GM23248 (cell line): ENCODE results near the gene MSMP. TPM values are rescaled to one million over a fixed set of nuclear protein-coding genes. Genes with fewer than 3 reads are reported as not detected.
A peak's percentile ranks its signal among the peaks of the same experiment; 100 is the strongest.

Experiments
- DNase-seq: peaks from one replicate; pipeline ENCODE4 v3.0.0-alpha.2; 2015
- H2AFZ ChIP-seq: fragments of 200-600 bp; sonication (generic); 2 replicates; pipeline ENCODE4 v1.6.1; 2016; ENCODE audit warnings: antibody characterized with exemption
- H3F3A ChIP-seq: fragments of 200-600 bp; sonication (generic); 2 replicates; pipeline ENCODE4 v1.6.1; 2016; ENCODE audit warnings: mild to moderate bottlenecking, antibody characterized with exemption, mixed run types; ENCODE audit not compliant: insufficient read depth
- H3K27ac ChIP-seq: fragments of 200-600 bp; sonication (generic); 2 replicates; pipeline ENCODE4 v1.5.1; 2016; ENCODE audit warnings: mild to moderate bottlenecking
- H3K27me3 ChIP-seq: fragments of 200-600 bp; sonication (generic); replicated peaks from 2 replicates; pipeline ENCODE4 v1.6.1; 2016; ENCODE audit warnings: mild to moderate bottlenecking; ENCODE audit not compliant: insufficient read depth
- H3K36me3 ChIP-seq: fragments of 200-600 bp; sonication (generic); 2 replicates; pipeline ENCODE4 v1.6.1; 2016; ENCODE audit warnings: low read depth, mild to moderate bottlenecking
- H3K4me1 ChIP-seq: fragments of 200-600 bp; sonication (generic); 2 replicates; pipeline ENCODE4 v1.6.1; 2016; ENCODE audit warnings: mild to moderate bottlenecking; ENCODE audit not compliant: insufficient read depth
- H3K4me2 ChIP-seq: fragments of 200-600 bp; sonication (generic); one replicate; pipeline ENCODE4 v1.6.1; 2016; ENCODE audit warnings: mild to moderate bottlenecking; ENCODE audit not compliant: unreplicated experiment
- H3K4me3 ChIP-seq: fragments of 200-600 bp; sonication (generic); 2 replicates; pipeline ENCODE4 v1.5.1; 2016; ENCODE audit warnings: mild to moderate bottlenecking
- H3K79me2 ChIP-seq: fragments of 200-600 bp; sonication (generic); 2 replicates; pipeline ENCODE4 v1.6.1; 2016; ENCODE audit warnings: mild to moderate bottlenecking; ENCODE audit not compliant: insufficient read depth
- H3K9ac ChIP-seq: fragments of 200-600 bp; sonication (generic); 2 replicates; pipeline ENCODE4 v1.6.1; 2016; ENCODE audit warnings: mild to moderate bottlenecking
- H3K9me2 ChIP-seq: fragments of 200-600 bp; sonication (generic); 2 replicates; pipeline ENCODE4 v1.6.1; 2016; ENCODE audit warnings: mixed run types, mild to moderate bottlenecking, moderate library complexity; ENCODE audit not compliant: insufficient read depth
- H3K9me3 ChIP-seq: fragments of 200-600 bp; sonication (generic); one replicate; pipeline ENCODE4 v1.6.1; 2017; ENCODE audit warnings: low read depth
- H4K20me1 ChIP-seq: fragments of 200-600 bp; sonication (generic); 2 replicates; pipeline ENCODE4 v1.6.0; 2016; ENCODE audit not compliant: insufficient read depth
- EZH2 ChIP-seq: fragments of 200-600 bp; sonication (generic); IDR thresholded peaks from 2 replicates; pipeline ENCODE4 v1.6.1; 2018; ENCODE audit warnings: antibody characterized with exemption, mild to moderate bottlenecking; ENCODE audit not compliant: insufficient read depth, poor library complexity, severe bottlenecking
- EZH2phosphoT487 ChIP-seq: fragments of 200-600 bp; sonication (generic); IDR thresholded peaks from 2 replicates; pipeline ENCODE4 v1.6.1; 2018; ENCODE audit warnings: antibody characterized with exemption, moderate library complexity, mild to moderate bottlenecking, low read depth; ENCODE audit not compliant: insufficient read depth
- WGBS, 2 experiments: methylation state at CpG; one replicate each; pipeline ENCODE4 v1.1.6; 2015 to 2017; ENCODE audit warnings: low lambda C conversion rate in 2 of 2, low coverage in 1 of 2; ENCODE audit errors: missing lambda C conversion rate in 2 of 2; 5-methylcytosine and 5-hydroxymethylcytosine counted together
- in situ Hi-C: fragments of 300-500 bp; cut with MboI; formaldehyde crosslinking; loops from 2 replicates; pipeline ENCODE4 v1.15.0; 2020
- polyA plus RNA-seq: library from polyadenylated mRNA; unstranded; fragments of >200 nt; fragmentation: Nextera tagmentation; extraction: Ambion mirVana; gene quantifications from 2 replicates; pipeline ENCODE4 v1.2.1, GENCODE V29; 2016
- total RNA-seq: library from RNA; depleted of rRNA; stranded (reverse); fragments of >200 nt; shearing (Covaris generic); gene quantifications from 2 replicates; pipeline ENCODE4 v1.2.3, GENCODE V29; 2014

The MSMP gene
- total and polyA plus RNA-seq, 2 experiments from 2014 or later: not detected

DNA sequence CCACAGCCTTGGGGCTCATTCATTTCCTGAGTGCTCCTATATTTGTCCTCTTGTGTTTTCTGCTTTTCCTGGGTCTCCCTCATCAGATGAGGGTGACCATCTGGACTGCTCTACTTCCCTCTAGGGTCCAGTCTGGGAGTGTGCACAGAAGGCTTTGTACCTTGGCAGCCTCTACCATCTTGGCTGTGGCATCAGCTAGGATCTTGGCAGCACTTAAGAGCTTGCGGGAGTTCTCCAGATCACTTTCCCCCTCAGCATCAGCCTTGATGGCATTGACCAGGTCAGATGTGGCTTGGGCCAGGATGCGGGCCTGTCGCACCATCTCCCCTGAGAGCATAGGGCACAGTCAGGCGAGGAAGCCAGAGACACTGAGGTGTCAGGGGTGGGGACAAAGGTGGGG lies 37.8 kb downstream of the MSMP start:
- Histone ChIP-seq H2AFZ (no peak overlapping the region), H3K9ac (no peak overlapping the region; the same call in 1 of the 2 replicates), H3K79me2 (peaks cover 91% of the 10 kb centered on the region), H3K4me2 (no peak overlapping the region), H3K4me3 (no peak overlapping the region), H3K36me3 (peaks cover 82% of the 10 kb centered on the region), H3K4me1 (no peaks in the 10 kb centered on the region), H3K27ac (peak overlapping the region; percentile 8), H3K9me2 (no peaks in the 10 kb centered on the region), H3K27me3 (no peaks in the 10 kb centered on the region), H3F3A (peaks cover 63% of the 10 kb centered on the region), H3K9me3 (no peaks in the 10 kb centered on the region), H4K20me1 (no peaks in the 10 kb centered on the region)
- TF ChIP-seq EZH2phosphoT487 (no peak), EZH2 (no peak)
- peak; percentile 34 for DNase-seq
- in situ Hi-C loops: loop anchor here (25.0 kb wide), 1 partner anchor 104 kb away; the partner anchor contains the start of genes CD72 and TESK1
- 87 to 94% methylated on average over 4 of the region's 4 CpGs for WGBS, 2 experiments

DNA sequence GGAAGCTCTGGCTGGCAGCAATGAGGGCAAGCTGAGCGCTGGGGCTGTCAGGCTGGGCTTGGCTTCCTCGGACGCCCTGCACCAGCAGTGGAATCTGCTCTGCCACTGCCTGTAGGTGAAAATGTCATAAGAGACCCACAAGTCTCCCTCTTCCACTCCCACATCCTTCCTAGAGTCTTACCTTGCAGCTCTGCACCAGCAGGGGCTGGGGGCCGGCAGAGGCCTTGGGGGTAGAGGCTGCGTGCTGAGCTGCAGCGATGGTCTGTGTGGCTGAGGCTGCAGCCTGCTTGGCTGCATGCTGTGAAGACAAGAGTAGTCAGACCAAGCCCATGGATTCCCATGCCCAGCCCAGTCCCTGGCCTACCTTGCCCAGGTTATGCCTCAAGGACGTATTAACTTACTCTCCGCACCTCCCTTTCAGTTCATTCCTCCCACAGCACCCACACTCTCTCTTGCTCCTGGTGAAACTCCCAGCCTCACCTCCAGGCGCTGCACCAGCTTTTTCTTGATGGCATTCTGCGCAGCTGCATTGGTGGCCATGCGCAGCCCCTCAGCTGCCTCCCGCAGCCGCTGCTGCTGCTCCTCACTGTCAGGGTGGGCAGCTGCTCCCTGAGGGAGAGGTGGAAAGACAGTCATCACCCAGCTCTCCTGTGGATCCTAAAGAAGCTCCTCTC lies 39.4 kb downstream of the MSMP start:
- Histone ChIP-seq H3K4me2 (no peak overlapping the region), H3K9me3 (no peaks in the 10 kb centered on the region), H3K27me3 (no peaks in the 10 kb centered on the region), H3K9me2 (no peaks in the 10 kb centered on the region), H3K4me3 (no peak overlapping the region), H4K20me1 (no peaks in the 10 kb centered on the region), H3K79me2 (peaks cover 76% of the 10 kb centered on the region), H3F3A (peaks cover 49% of the 10 kb centered on the region), H3K27ac (no peak overlapping the region), H2AFZ (no peak overlapping the region), H3K4me1 (no peaks in the 10 kb centered on the region), H3K9ac (no peak overlapping the region), H3K36me3 (peaks cover 80% of the 10 kb centered on the region)
- in situ Hi-C loops: loop anchor here (25.0 kb wide), 1 partner anchor 102 kb away; the partner anchor contains the start of genes CD72 and TESK1
- DNase-seq: no peak
- TF ChIP-seq EZH2: no peak
- no peak for TF ChIP-seq EZH2phosphoT487
- WGBS, 2 experiments: 91 to 94% methylated on average over 13 of the region's 13 CpGs

DNA sequence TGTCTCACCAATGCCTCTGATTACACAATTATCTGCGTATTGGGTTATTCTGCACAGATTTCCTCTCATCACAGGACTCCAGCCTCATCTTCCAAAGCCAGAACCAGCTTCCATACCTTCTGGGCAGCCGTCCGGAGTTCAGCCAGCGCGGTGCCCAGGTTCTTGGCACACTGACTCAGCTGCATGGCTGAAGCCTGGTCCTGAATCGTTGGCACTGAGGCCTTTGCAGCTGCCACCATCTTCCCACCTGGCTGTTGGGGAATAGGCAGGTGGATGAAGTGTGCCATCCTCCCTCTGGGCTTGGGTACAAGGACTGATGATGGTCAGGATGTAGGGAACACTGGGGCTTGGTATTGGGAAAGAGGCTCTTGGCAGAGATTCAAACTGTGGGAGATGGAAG lies 40.0 kb downstream of the MSMP start:
- no peaks in the 10 kb centered on the region for H3K9me2 ChIP-seq
- peaks cover 47% of the 10 kb centered on the region for H3F3A ChIP-seq
- DNase-seq: no peak
- H3K9me3 ChIP-seq: no peaks in the 10 kb centered on the region
- in situ Hi-C loops: loop anchor here (25.0 kb wide), 1 partner anchor 102 kb away; the partner anchor contains the start of genes CD72 and TESK1
- no peak overlapping the region for H3K9ac ChIP-seq
- WGBS, 2 experiments: 95 to 99% methylated on average over 6 of the region's 6 CpGs
- no peaks in the 10 kb centered on the region for H3K4me1 ChIP-seq
- no peaks in the 10 kb centered on the region for H3K27me3 ChIP-seq
- no peak overlapping the region for H2AFZ ChIP-seq
- TF ChIP-seq EZH2phosphoT487 (no peak), EZH2 (no peak)
- H3K27ac ChIP-seq: no peak overlapping the region
- no peak overlapping the region for H3K4me3 ChIP-seq
- H3K79me2 ChIP-seq: peaks cover 75% of the 10 kb centered on the region
- peaks cover 78% of the 10 kb centered on the region for H3K36me3 ChIP-seq
- H3K4me2 ChIP-seq: no peak overlapping the region
- no peaks in the 10 kb centered on the region for H4K20me1 ChIP-seq

DNA sequence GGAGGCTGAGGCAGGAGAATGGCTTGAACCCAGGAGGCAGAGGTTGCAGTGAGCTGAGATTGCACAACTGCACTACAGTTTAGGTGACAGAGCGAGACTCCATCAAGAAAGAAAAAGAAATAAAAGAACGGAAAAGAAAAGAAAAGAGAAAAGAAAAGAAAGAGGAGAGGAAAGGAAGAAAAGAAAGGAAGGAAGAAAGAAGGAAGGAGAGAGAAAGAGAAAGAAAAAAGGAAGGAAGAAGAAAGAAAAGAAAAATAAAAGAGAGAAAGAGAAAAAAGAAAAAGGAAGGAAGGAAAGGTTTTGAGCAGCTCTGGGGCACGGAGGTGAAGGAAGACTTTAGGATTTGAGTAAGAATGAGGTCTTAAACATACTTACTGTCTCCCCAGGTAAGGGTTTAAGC lies 40.5 kb downstream of the MSMP start:
- H3K9ac ChIP-seq: no peak overlapping the region
- no peak overlapping the region for H3K27ac ChIP-seq
- H3K4me2 ChIP-seq: no peak overlapping the region
- no peak for DNase-seq
- no peak overlapping the region for H3K4me3 ChIP-seq
- no peak overlapping the region for H2AFZ ChIP-seq
- no peaks in the 10 kb centered on the region for H3K9me3 ChIP-seq
- H3K27me3 ChIP-seq: no peaks in the 10 kb centered on the region
- peaks cover 79% of the 10 kb centered on the region for H3K36me3 ChIP-seq
- peaks cover 75% of the 10 kb centered on the region for H3K79me2 ChIP-seq
- TF ChIP-seq EZH2phosphoT487 (no peak), EZH2 (no peak)
- no peaks in the 10 kb centered on the region for H3K4me1 ChIP-seq
- no peaks in the 10 kb centered on the region for H3K9me2 ChIP-seq
- in situ Hi-C loops: loop anchor here (25.0 kb wide), 1 partner anchor 101 kb away; the partner anchor contains the start of genes CD72 and TESK1
- 98 to 100% methylated on average over 3 of the region's 3 CpGs for whole genome bisulfite sequencing, 2 experiments
- H3F3A ChIP-seq: peaks cover 52% of the 10 kb centered on the region
- no peaks in the 10 kb centered on the region for H4K20me1 ChIP-seq
